ENCODE results near the gene MAP7. TPM values are rescaled to one million over a fixed set of nuclear protein-coding genes. Genes with fewer than 3 reads are reported as not detected.

Gene MAP7
- total and polyA plus RNA-seq, 2 experiments from 2014 or later = 0.76 to 0.79 TPM

- no peak overlapping the region for H2AFZ ChIP-seq
- H3K27ac ChIP-seq = no peak overlapping the region
- no peaks in the 10 kb centered on the region for H3K36me3 ChIP-seq (ENCODE audit: low read depth)
- H3K27me3 ChIP-seq (replicated peaks; ENCODE audit: insufficient read depth) = no peaks in the 10 kb centered on the region
- peaks cover 5% of the 10 kb centered on the region; the same call in 1 of the 2 replicates for H3K4me1 ChIP-seq (ENCODE audit: insufficient read depth)
- H3K9me2 ChIP-seq (ENCODE audit: insufficient read depth) = no peaks in the 10 kb centered on the region
- DNase-seq = no peak
- H3K4me2 ChIP-seq (ENCODE audit: unreplicated experiment) = no peak overlapping the region
- H3K4me3 ChIP-seq = no peak overlapping the region
- TF ChIP-seq EZH2 (IDR thresholded peaks at IDR 0.05; ENCODE audit: insufficient read depth, poor library complexity, severe bottlenecking) = no peak
- TF ChIP-seq EZH2phosphoT487 (IDR thresholded peaks at IDR 0.05; ENCODE audit: insufficient read depth, low read depth) = no peak
- H3K9ac ChIP-seq = no peak overlapping the region
- H3F3A ChIP-seq (ENCODE audit: insufficient read depth) = no peaks in the 10 kb centered on the region
- WGBS, 2 experiments (ENCODE audit: low coverage in 1 of 2, low lambda C conversion rate in 2 of 2, missing lambda C conversion rate in 2 of 2) = 72 to 77% methylated on average over 1 of the region's 1 CpG
- H4K20me1 ChIP-seq (ENCODE audit: insufficient read depth) = no peaks in the 10 kb centered on the region
- in situ Hi-C loops (cut with MboI) = no loop called here
- no peaks in the 10 kb centered on the region for H3K79me2 ChIP-seq (ENCODE audit: insufficient read depth)
- no peaks in the 10 kb centered on the region for H3K9me3 ChIP-seq (ENCODE audit: low read depth)
Observed at GRCh38 chr6:136508725-136509392, 41.4 kb downstream of the MAP7 start.

DNA sequence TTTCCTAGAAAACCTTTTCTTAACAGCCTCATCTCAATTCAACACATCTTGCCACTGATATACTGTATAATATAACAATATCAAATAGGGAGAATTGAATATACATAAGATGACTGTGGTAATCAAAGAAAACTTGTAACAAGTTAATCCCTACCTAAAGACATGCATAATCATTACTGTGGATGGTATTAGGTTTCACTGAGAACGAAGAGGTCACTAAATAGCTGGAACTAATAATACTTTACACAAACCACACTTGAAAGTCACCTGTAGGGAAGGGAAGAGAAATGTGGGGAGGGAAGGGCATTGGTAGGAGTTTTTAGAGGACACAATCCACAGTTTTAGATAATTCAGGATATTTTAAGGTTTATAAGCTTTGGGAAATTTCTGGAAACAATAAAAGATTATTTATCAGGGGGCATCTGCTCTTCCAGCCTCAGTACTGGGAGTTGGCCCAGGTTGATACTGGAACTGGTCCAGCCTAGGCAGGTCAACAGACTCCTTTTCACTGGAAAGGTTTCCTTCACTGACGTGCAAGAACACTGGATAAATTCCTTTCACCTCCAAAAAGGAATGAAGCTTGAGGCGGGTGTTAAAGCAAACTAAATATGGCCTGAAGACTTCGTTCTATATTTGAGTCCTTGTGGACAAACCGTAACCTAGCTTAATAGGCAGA is 44.0 kb downstream of the MAP7 start:
- H3K27ac ChIP-seq = no peak overlapping the region
- H3K4me2 ChIP-seq (ENCODE audit: unreplicated experiment) = no peak overlapping the region
- no peak for DNase-seq
- H3K4me3 ChIP-seq = no peak overlapping the region
- H3K27me3 ChIP-seq (replicated peaks; ENCODE audit: insufficient read depth) = no peaks in the 10 kb centered on the region
- 84 to 92% methylated on average over 5 of the region's 5 CpGs for WGBS, 2 experiments (ENCODE audit: low coverage in 1 of 2, low lambda C conversion rate in 2 of 2, missing lambda C conversion rate in 2 of 2)
- no peaks in the 10 kb centered on the region for H3K79me2 ChIP-seq (ENCODE audit: insufficient read depth)
- peaks cover 5% of the 10 kb centered on the region; the same call in 1 of the 2 replicates for H3K4me1 ChIP-seq (ENCODE audit: insufficient read depth)
- H3K36me3 ChIP-seq (ENCODE audit: low read depth) = no peaks in the 10 kb centered on the region
- no peaks in the 10 kb centered on the region for H4K20me1 ChIP-seq (ENCODE audit: insufficient read depth)
- no peaks in the 10 kb centered on the region for H3K9me2 ChIP-seq (ENCODE audit: insufficient read depth)
- no peaks in the 10 kb centered on the region for H3F3A ChIP-seq (ENCODE audit: insufficient read depth)
- no peak for TF ChIP-seq EZH2 (IDR thresholded peaks at IDR 0.05; ENCODE audit: insufficient read depth, poor library complexity, severe bottlenecking)
- TF ChIP-seq EZH2phosphoT487 (IDR thresholded peaks at IDR 0.05; ENCODE audit: insufficient read depth, low read depth) = no peak
- H3K9ac ChIP-seq = no peak overlapping the region
- H3K9me3 ChIP-seq (ENCODE audit: low read depth) = no peaks in the 10 kb centered on the region
- in situ Hi-C loops (cut with MboI) = no loop called here
- no peak overlapping the region for H2AFZ ChIP-seq

DNA sequence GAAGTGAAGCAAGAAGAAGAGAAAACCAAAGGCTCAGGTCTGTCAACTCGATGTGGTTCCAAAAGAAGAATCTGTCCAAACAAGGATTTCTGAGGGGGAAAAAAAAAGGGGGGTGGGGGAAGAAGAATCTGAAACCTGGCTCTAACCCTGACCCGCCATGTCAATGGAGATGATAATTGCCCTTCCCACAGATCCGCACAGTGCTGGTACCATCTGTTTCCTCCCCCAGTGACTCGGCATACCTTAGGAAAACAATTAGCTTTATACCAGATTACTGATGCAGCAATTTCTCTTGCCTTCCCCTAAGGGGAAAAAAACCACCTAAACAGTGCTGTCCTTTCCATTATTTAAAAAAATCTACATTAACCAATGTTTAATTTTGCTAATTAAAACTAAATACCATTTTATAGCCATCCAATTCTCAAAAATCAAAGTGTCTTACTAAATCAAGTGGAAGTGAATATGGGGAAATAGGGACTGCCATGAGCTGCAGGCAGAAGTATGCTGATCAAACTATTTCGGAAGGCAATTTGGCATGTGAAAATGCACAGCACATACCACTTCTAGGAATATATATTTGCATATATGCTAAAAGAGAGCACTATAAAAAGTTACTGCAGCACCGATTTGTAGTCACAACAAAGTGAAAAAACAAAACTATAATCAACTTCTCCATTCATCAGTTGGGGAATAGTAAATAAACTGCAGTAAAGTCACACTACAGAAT is 46.8 kb downstream of the MAP7 start:
- Histone ChIP-seq H3K4me2 (ENCODE audit: unreplicated experiment) (no peak overlapping the region), H3K4me3 (no peak overlapping the region), H4K20me1 (ENCODE audit: insufficient read depth) (no peaks in the 10 kb centered on the region), H3K27me3 (replicated peaks; ENCODE audit: insufficient read depth) (no peaks in the 10 kb centered on the region), H3F3A (ENCODE audit: insufficient read depth) (no peaks in the 10 kb centered on the region), H3K27ac (no peak overlapping the region), H3K79me2 (ENCODE audit: insufficient read depth) (no peaks in the 10 kb centered on the region), H3K9me3 (ENCODE audit: low read depth) (no peaks in the 10 kb centered on the region), H3K36me3 (ENCODE audit: low read depth) (no peaks in the 10 kb centered on the region), H3K9ac (no peak overlapping the region), H3K9me2 (ENCODE audit: insufficient read depth) (no peaks in the 10 kb centered on the region), H2AFZ (no peak overlapping the region), H3K4me1 (ENCODE audit: insufficient read depth) (no peaks in the 10 kb centered on the region)
- no peak for DNase-seq
- WGBS, 2 experiments (ENCODE audit: low coverage in 1 of 2, low lambda C conversion rate in 2 of 2, missing lambda C conversion rate in 2 of 2) = 79 to 82% methylated on average over 6 of the region's 6 CpGs
- in situ Hi-C loops (cut with MboI) = no loop called here
- no peak for TF ChIP-seq EZH2 (IDR thresholded peaks at IDR 0.05; ENCODE audit: insufficient read depth, poor library complexity, severe bottlenecking)
- TF ChIP-seq EZH2phosphoT487 (IDR thresholded peaks at IDR 0.05; ENCODE audit: insufficient read depth, low read depth) = no peak

- no peaks in the 10 kb centered on the region for H3K79me2 ChIP-seq (ENCODE audit: insufficient read depth)
- H3K4me3 ChIP-seq = no peak overlapping the region
- no peak overlapping the region for H3K27ac ChIP-seq
- H4K20me1 ChIP-seq (ENCODE audit: insufficient read depth) = no peaks in the 10 kb centered on the region
- H3K9ac ChIP-seq = no peak overlapping the region
- no peaks in the 10 kb centered on the region for H3K4me1 ChIP-seq (ENCODE audit: insufficient read depth)
- TF ChIP-seq EZH2 (IDR thresholded peaks at IDR 0.05; ENCODE audit: insufficient read depth, poor library complexity, severe bottlenecking) (no peak), EZH2phosphoT487 (IDR thresholded peaks at IDR 0.05; ENCODE audit: insufficient read depth, low read depth) (no peak)
- no peaks in the 10 kb centered on the region for H3K9me3 ChIP-seq (ENCODE audit: low read depth)
- H3K4me2 ChIP-seq (ENCODE audit: unreplicated experiment) = no peak overlapping the region
- no peaks in the 10 kb centered on the region for H3K9me2 ChIP-seq (ENCODE audit: insufficient read depth)
- H3K36me3 ChIP-seq (ENCODE audit: low read depth) = no peaks in the 10 kb centered on the region
- no peak overlapping the region for H2AFZ ChIP-seq
- no peak for DNase-seq
- no peaks in the 10 kb centered on the region for H3K27me3 ChIP-seq (replicated peaks; ENCODE audit: insufficient read depth)
- no peaks in the 10 kb centered on the region for H3F3A ChIP-seq (ENCODE audit: insufficient read depth)
- in situ Hi-C loops (cut with MboI) = no loop called here
Observed at GRCh38 chr6:136502786-136503185, 47.4 kb downstream of the MAP7 start.

All from GM23248 (cell line).